ENCODE data around the gene MEGF11.

The MEGF11 gene

GRCh38 chr15:65845826-65846519 is 407.6 kb downstream of the MEGF11 start:
- no peak for FAIRE-seq
- DNase-seq (ENCODE audit: insufficient read length, low spot score): no peak
- no peak for TF ChIP-seq CTCF (IDR thresholded peaks at IDR 0.05; ENCODE audit: insufficient read depth, missing control alignments)

Measured in D721Med (cell line).